GM12865 (cell line): ENCODE measurements around the gene ARHGEF18.

Source experiments
- DNase-seq: peaks from one replicate; pipeline ENCODE4 v3.0.0; 2010; ENCODE audit warnings: low read depth
- H3K4me3 ChIP-seq: 2 replicates; pipeline ENCODE4 v1.5.1; 2011; ENCODE audit warnings: mild to moderate bottlenecking, low read depth, low read length, control low read depth
- CTCF ChIP-seq: IDR thresholded peaks from 2 replicates; pipeline ENCODE4 v1.5.1; 2011; ENCODE audit warnings: low read length, control low read depth, low read depth, inconsistent platforms; ENCODE audit not compliant: insufficient read depth; ENCODE audit errors: missing control alignments

ARHGEF18 gene

GRCh38 chr19:7394731-7395359, 46.1 kb downstream of the ARHGEF18 start:
- peak; percentile 94 for DNase-seq
- peak overlapping the region; percentile 96 for H3K4me3 ChIP-seq
- no peak for TF ChIP-seq CTCF

DNA sequence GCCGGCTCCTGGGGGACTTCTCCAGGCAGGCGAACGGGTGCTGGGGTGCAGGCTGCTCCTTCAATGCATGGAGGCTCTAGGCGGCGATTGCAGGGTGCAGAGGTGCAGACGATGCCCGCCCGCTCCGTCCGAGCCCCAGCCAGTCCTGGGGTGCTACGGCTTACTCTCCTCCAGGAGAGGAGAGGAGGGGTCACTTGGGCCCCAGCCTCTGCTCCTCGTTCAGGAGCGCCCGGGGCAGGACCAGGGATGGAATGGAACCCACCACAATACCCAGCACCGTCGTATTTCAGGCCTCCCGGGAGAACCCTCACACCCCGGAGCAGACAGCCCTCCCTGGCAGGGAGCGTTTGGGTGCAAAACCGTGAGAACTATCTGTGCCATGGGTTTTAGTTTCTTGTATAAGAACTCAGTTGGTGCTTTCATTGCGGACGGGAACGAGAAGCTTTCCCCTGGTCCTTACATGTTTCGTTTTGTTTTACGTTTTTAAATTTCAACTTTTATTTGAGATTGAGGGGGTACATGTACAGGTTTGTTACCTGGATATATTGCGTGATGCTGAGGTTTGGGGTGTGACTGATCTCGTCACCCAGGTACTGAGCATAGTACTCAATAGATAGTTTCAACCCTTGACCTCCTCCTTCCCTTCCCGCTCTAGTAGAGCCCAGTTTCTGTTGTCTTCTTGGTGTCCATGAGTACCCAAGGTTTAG, 46.8 kb downstream of the ARHGEF18 start:
- no peak for TF ChIP-seq CTCF
- DNase-seq = peak; percentile 40
- peak overlapping the region; percentile 96 for H3K4me3 ChIP-seq

- no peak overlapping the region for H3K4me3 ChIP-seq
- no peak for TF ChIP-seq CTCF
- no peak for DNase-seq
Observed at GRCh38 chr19:7397687-7398086, 49.0 kb downstream of the ARHGEF18 start.
